Liver (tissue), 9 donors: Measurements from ENCODE around the gene RALGPS1. TPM values are rescaled to one million over a fixed set of nuclear protein-coding genes. Genes with fewer than 3 reads are reported as not detected.

Experiments
- DNase-seq: peaks from one replicate; pipeline ENCODE4 v3.0.0-alpha.2; 2017; ENCODE audit warnings: low spot score
- H3K27ac ChIP-seq, 2 donors: one replicate each; pipeline ENCODE4 v1.7.0; 2013; ENCODE audit warnings: inconsistent platforms in 2 of 2, low read length in 2 of 2, control low read depth in 1 of 2, low read depth in 1 of 2, mild to moderate bottlenecking in 1 of 2
- H3K27me3 ChIP-seq, 4 donors: one replicate each; pipeline versions ENCODE4 v1.6.1 to v1.7.0; 2013; ENCODE audit warnings: low read length in 3 of 4, inconsistent platforms in 1 of 4, mild to moderate bottlenecking in 1 of 4, moderate library complexity in 1 of 4; ENCODE audit not compliant: control insufficient read depth in 4 of 4, insufficient read depth in 4 of 4
- H3K36me3 ChIP-seq, 4 donors: one replicate each; pipeline versions ENCODE4 v1.6.1 to v1.7.0; 2013; ENCODE audit warnings: low read length in 3 of 4, mild to moderate bottlenecking in 3 of 4, low read depth in 1 of 4, moderate library complexity in 1 of 4; ENCODE audit not compliant: control insufficient read depth in 4 of 4, insufficient read depth in 3 of 4
- H3K4me1 ChIP-seq, 4 donors: one replicate each; pipeline versions ENCODE4 v1.6.1 to v1.7.0; 2013; ENCODE audit warnings: low read length in 3 of 4, mild to moderate bottlenecking in 3 of 4, moderate library complexity in 1 of 4; ENCODE audit not compliant: control insufficient read depth in 4 of 4, insufficient read depth in 4 of 4
- H3K4me3 ChIP-seq, 3 donors: one replicate each; pipeline versions ENCODE4 v1.6.1 to v1.7.0; 2013; ENCODE audit warnings: low read length in 3 of 3, control low read depth in 1 of 3, low read depth in 1 of 3, mild to moderate bottlenecking in 1 of 3
- H3K9ac ChIP-seq, 2 donors: one replicate each; pipeline ENCODE4 v1.7.0; 2013; ENCODE audit warnings: low read length in 2 of 2, mild to moderate bottlenecking in 2 of 2, moderate library complexity in 2 of 2, control low read depth in 1 of 2, low read depth in 1 of 2
- H3K9me3 ChIP-seq, 4 donors: one replicate each; pipeline versions ENCODE4 v1.6.1 to v1.7.0; 2013; ENCODE audit warnings: low read length in 3 of 4; ENCODE audit not compliant: control insufficient read depth in 4 of 4
- EGR1 ChIP-seq, 2 donors: IDR thresholded peaks; 2 replicates each; pipeline ENCODE4 v1.6.1; 2016 to 2018; ENCODE audit warnings: antibody characterized with exemption in 2 of 2, low read depth in 2 of 2
- FOXA1 ChIP-seq: IDR thresholded peaks from 2 replicates; pipeline ENCODE4 v1.6.1; 2016; ENCODE audit warnings: antibody characterized with exemption
- FOXA2 ChIP-seq: IDR thresholded peaks from 2 replicates; pipeline ENCODE4 v1.6.1; 2016; ENCODE audit warnings: antibody characterized with exemption
- GABPA ChIP-seq, 2 donors: IDR thresholded peaks in 1 of 2; conservative IDR thresholded peaks in 1 of 2; 2 replicates each; pipeline ENCODE4 v1.6.1; 2016; ENCODE audit warnings: antibody characterized with exemption in 2 of 2, mild to moderate bottlenecking in 1 of 2, moderate library complexity in 1 of 2
- HNF4A ChIP-seq, 2 donors: conservative IDR thresholded peaks; 2 replicates each; pipeline ENCODE4 v1.6.1; 2016; ENCODE audit warnings: antibody characterized with exemption in 2 of 2, mild to moderate bottlenecking in 2 of 2
- HNF4G ChIP-seq: IDR thresholded peaks from 2 replicates; pipeline ENCODE4 v1.6.1; 2016; ENCODE audit warnings: antibody characterized with exemption
- JUND ChIP-seq, 2 donors: IDR thresholded peaks; 2 replicates each; pipeline ENCODE4 v1.6.1; 2016; ENCODE audit warnings: antibody characterized with exemption in 2 of 2
- NR2F2 ChIP-seq: IDR thresholded peaks from 2 replicates; pipeline ENCODE4 v1.6.1; 2016; ENCODE audit warnings: antibody characterized with exemption
- RAD21 ChIP-seq, 2 donors: IDR thresholded peaks; 2 replicates each; pipeline ENCODE4 v1.6.1; 2016; ENCODE audit warnings: antibody characterized with exemption in 2 of 2, mild to moderate bottlenecking in 2 of 2
- REST ChIP-seq: IDR thresholded peaks from 2 replicates; pipeline ENCODE4 v1.6.1; 2016; ENCODE audit warnings: antibody characterized with exemption, mild to moderate bottlenecking
- RXRA ChIP-seq, 2 donors: IDR thresholded peaks; 2 replicates each; pipeline ENCODE4 v1.6.1; 2017 to 2018; ENCODE audit warnings: antibody characterized with exemption in 2 of 2, mild to moderate bottlenecking in 1 of 2
- SP1 ChIP-seq: IDR thresholded peaks from 2 replicates; pipeline ENCODE4 v1.6.1; 2018; ENCODE audit warnings: antibody characterized with exemption, mild to moderate bottlenecking
- TAF1 ChIP-seq: conservative IDR thresholded peaks from 2 replicates; pipeline ENCODE4 v1.6.1; 2016; ENCODE audit warnings: antibody characterized with exemption, mild to moderate bottlenecking
- YY1 ChIP-seq: IDR thresholded peaks from 2 replicates; pipeline ENCODE4 v1.6.1; 2016; ENCODE audit warnings: antibody characterized with exemption, mild to moderate bottlenecking
- ZBTB33 ChIP-seq: IDR thresholded peaks from 2 replicates; pipeline ENCODE4 v1.6.1; 2016; ENCODE audit warnings: antibody characterized with exemption
- WGBS: extraction: QIAGEN DNeasy Blood & Tissue Kit; methylation state at CpG from one replicate; pipeline ENCODE4 v1.1.7; 2013; 5-methylcytosine and 5-hydroxymethylcytosine counted together
- polyA plus RNA-seq, 2 donors: library from polyadenylated mRNA; stranded (reverse) in 1 of 2; unstranded in 1 of 2; fragments of 200-250 nt in 1 of 2; fragments of >200 nt in 1 of 2; fragmentation: Nextera tagmentation in 1 of 2; extraction: Ambion mirVana in 1 of 2; gene quantifications; one replicate each; pipeline versions ENCODE4 v1.2.1 to v1.2.3, GENCODE V29; 2013 to 2015
- total RNA-seq, 2 donors: library from RNA; depleted of rRNA; stranded (reverse); fragments of >200 nt; gene quantifications; one replicate each; pipeline ENCODE4 v1.2.3, GENCODE V29; 2014
- TF ChIP-seq, protein P1 (sequence below): fragments of 150-350 bp; IDR thresholded peaks from 2 replicates; pipeline ENCODE4 v1.5.1; 2017; ENCODE audit warnings: improper control_type of control experiment, low read depth, low read length; ENCODE audit not compliant: missing input control
- TF ChIP-seq, protein P2 (sequence below): IDR thresholded peaks from 2 replicates; pipeline ENCODE4 v1.6.1; 2016; ENCODE audit warnings: antibody characterized with exemption
- TF ChIP-seq, protein P3 (sequence below): IDR thresholded peaks from 2 replicates; pipeline ENCODE4 v1.6.1; 2016; ENCODE audit warnings: antibody characterized with exemption
- donor health status: healthy.
- donor health status: healthy.
- donor health status: healthy.
- donor health status: healthy.
- donor health status: healthy.

RALGPS1 gene
- total and polyA plus RNA-seq, 4 donors, result 1.4 to 2.7 (median 2.0) TPM

DNA sequence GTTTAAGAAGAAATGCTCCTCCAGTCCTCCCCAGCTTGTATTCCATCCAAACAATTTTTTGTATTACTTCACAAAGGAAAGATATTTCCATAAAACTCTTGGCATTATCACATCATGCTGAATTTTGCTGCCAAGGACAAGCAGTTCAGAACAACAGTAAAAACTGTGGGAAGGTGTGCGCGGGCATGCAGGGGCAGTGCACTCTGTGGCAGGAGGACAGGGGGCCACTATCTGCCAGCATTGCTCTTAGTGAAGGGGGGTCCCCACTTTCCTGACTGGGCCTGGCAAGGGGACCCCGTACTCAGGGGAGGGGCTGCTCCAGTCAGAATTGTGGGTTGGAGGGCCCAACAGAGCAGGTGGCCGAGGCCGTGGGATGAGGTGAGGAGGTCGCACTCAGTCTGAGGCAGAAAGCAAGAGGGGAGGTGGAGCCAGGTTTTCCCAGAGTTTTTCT is 175.1 kb downstream of the RALGPS1 start:
- Histone ChIP-seq H3K27me3 (no peaks in the 10 kb centered on the region), H3K27ac (no peak overlapping the region), H3K4me3 (no peak overlapping the region), H3K9me3 (no peaks in the 10 kb centered on the region), H3K4me1 (no peaks in the 10 kb centered on the region), H3K9ac (no peak overlapping the region), H3K36me3 (no peaks in the 10 kb centered on the region)
- TF ChIP-seq TAF1 (no peak), FOXA1 (no peak), SP1 (no peak), HNF4G (no peak), NR2F2 (no peak), ZBTB33 (no peak), HNF4A (conservative IDR thresholded peaks at IDR 0.05) (no peak), RXRA (IDR thresholded peaks at IDR 0.05) (no peak), FOXA2 (no peak), YY1 (no peak), REST (no peak), JUND (IDR thresholded peaks at IDR 0.05) (no peak), GABPA (IDR thresholded peaks at IDR 0.05 in 1 of 2, conservative IDR thresholded peaks at IDR 0.05 in 1 of 2) (no peak), EGR1 (IDR thresholded peaks at IDR 0.05; ENCODE audit: low read depth in 2 of 2) (no peak), RAD21 (IDR thresholded peaks at IDR 0.05) (no peak)
- TF ChIP-seq, protein P1, sequence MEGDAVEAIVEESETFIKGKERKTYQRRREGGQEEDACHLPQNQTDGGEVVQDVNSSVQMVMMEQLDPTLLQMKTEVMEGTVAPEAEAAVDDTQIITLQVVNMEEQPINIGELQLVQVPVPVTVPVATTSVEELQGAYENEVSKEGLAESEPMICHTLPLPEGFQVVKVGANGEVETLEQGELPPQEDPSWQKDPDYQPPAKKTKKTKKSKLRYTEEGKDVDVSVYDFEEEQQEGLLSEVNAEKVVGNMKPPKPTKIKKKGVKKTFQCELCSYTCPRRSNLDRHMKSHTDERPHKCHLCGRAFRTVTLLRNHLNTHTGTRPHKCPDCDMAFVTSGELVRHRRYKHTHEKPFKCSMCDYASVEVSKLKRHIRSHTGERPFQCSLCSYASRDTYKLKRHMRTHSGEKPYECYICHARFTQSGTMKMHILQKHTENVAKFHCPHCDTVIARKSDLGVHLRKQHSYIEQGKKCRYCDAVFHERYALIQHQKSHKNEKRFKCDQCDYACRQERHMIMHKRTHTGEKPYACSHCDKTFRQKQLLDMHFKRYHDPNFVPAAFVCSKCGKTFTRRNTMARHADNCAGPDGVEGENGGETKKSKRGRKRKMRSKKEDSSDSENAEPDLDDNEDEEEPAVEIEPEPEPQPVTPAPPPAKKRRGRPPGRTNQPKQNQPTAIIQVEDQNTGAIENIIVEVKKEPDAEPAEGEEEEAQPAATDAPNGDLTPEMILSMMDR, result no peak
- TF ChIP-seq, protein P2, sequence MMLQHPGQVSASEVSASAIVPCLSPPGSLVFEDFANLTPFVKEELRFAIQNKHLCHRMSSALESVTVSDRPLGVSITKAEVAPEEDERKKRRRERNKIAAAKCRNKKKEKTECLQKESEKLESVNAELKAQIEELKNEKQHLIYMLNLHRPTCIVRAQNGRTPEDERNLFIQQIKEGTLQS, result no peak
- TF ChIP-seq, protein P3, sequence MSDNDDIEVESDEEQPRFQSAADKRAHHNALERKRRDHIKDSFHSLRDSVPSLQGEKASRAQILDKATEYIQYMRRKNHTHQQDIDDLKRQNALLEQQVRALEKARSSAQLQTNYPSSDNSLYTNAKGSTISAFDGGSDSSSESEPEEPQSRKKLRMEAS, result no peak
- DNase-seq, result no peak
- 98% methylated on average over 6 of the region's 6 CpGs for WGBS
